H1 (cell line): Measurements from ENCODE around the gene ATF7IP. TPM values are rescaled to one million over a fixed set of nuclear protein-coding genes. Genes with fewer than 3 reads are reported as not detected.

ENCODE experiments used
- CTCF ChIA-PET: fragments of 300-600 bp; sonication (Branson Sonifier 250); formaldehyde crosslinking; loops from one replicate; lab custom pipeline; 2021; ENCODE audit not compliant: partially characterized antibody; lab: Charles Lee
- POLR2A ChIA-PET: fragments of 300-600 bp; sonication (Branson Sonifier 250); formaldehyde crosslinking; loops from one replicate; lab custom pipeline; 2021; ENCODE audit warnings: inconsistent platforms; ENCODE audit not compliant: partially characterized antibody; lab: Charles Lee
- DNase-seq, 2 experiments: peaks; one replicate each; pipeline versions ENCODE4 v3.0.0 to v3.0.0-alpha.2; 2010 to 2022; ENCODE audit warnings: low spot score in 2 of 2, low read depth in 1 of 2, mixed read lengths in 1 of 2
- FAIRE-seq: peaks from 2 replicates; lab custom pipeline; 2011; peaks lifted over from hg19 to GRCh38; lab: Jason Lieb, UNC
- H2AFZ ChIP-seq: 2 replicates; pipeline ENCODE4 v1.8.1; 2012; ENCODE audit warnings: low read length, inconsistent platforms
- H2AK5ac ChIP-seq: 2 replicates; pipeline ENCODE4 v1.6.1; 2013; ENCODE audit warnings: low read depth, low read length
- H2BK120ac ChIP-seq: replicated peaks from 2 replicates; pipeline ENCODE3; 2013; ENCODE audit warnings: low read depth, low read length, inconsistent platforms
- H2BK12ac ChIP-seq: 2 replicates; pipeline ENCODE4 v1.6.1; 2013; ENCODE audit warnings: low read depth, low read length
- H2BK15ac ChIP-seq: 2 replicates; pipeline ENCODE4 v1.6.1; 2013; ENCODE audit warnings: low read length
- H2BK20ac ChIP-seq: 2 replicates; pipeline ENCODE4 v1.6.1; 2013; ENCODE audit warnings: low read length
- H2BK5ac ChIP-seq: 2 replicates; pipeline ENCODE4 v1.6.1; 2013; ENCODE audit warnings: low read depth, low read length
- H3K14ac ChIP-seq: 2 replicates; pipeline ENCODE4 v1.6.1; 2013; ENCODE audit warnings: inconsistent platforms; ENCODE audit not compliant: insufficient read length
- H3K18ac ChIP-seq: 2 replicates; pipeline ENCODE4 v1.6.1; 2013; ENCODE audit warnings: low read length; ENCODE audit errors: extremely low read depth
- H3K23ac ChIP-seq: 2 replicates; pipeline ENCODE4 v1.6.1; 2013; ENCODE audit warnings: inconsistent platforms; ENCODE audit not compliant: insufficient read length
- H3K23me2 ChIP-seq: 2 replicates; pipeline ENCODE4 v1.6.1; 2013; ENCODE audit warnings: low read depth, low read length
- H3K27ac ChIP-seq: 2 replicates; pipeline ENCODE4 v1.6.1; 2011; ENCODE audit warnings: low read depth, low read length, inconsistent platforms
- H3K27me3 ChIP-seq, 4 experiments: replicated peaks in 1 of 4; 1 replicate in 1 of 4; 2 replicates in 3 of 4; pipeline versions ENCODE4 v1.6.1 to v1.8.1; 2011 to 2013; ENCODE audit warnings: low read length in 3 of 4, mild to moderate bottlenecking in 3 of 4, inconsistent platforms in 2 of 4, mixed read lengths in 2 of 4, moderate library complexity in 1 of 4; ENCODE audit not compliant: control insufficient read depth in 3 of 4, insufficient read depth in 3 of 4; ENCODE audit errors: extremely low read depth in 1 of 4
- H3K36me3 ChIP-seq, 4 experiments: 2 replicates each; pipeline versions ENCODE4 v1.6.1 to v1.8.1; 2011 to 2013; ENCODE audit warnings: mild to moderate bottlenecking in 4 of 4, low read length in 3 of 4, moderate library complexity in 2 of 4, control low read depth in 1 of 4, inconsistent platforms in 1 of 4; ENCODE audit not compliant: insufficient read depth in 4 of 4, control insufficient read depth in 2 of 4
- H3K4ac ChIP-seq: replicated peaks from 2 replicates; pipeline ENCODE3; 2013; ENCODE audit warnings: low read length, low read depth, mixed read lengths, inconsistent platforms; ENCODE audit not compliant: insufficient read length
- H3K4me1 ChIP-seq, 4 experiments: replicated peaks in 1 of 4; 1 replicate in 1 of 4; 2 replicates in 3 of 4; pipeline versions ENCODE4 v1.6.1 to v1.8.1; 2011 to 2013; ENCODE audit warnings: low read length in 3 of 4, inconsistent platforms in 2 of 4, mixed read lengths in 1 of 4; ENCODE audit not compliant: insufficient read depth in 4 of 4, control insufficient read depth in 3 of 4
- H3K4me2 ChIP-seq, 2 experiments: 2 replicates each; pipeline versions ENCODE4 v1.6.1 to v1.8.1; 2011 to 2013; ENCODE audit warnings: low read depth in 2 of 2, low read length in 2 of 2, control low read depth in 1 of 2, inconsistent platforms in 1 of 2, mild to moderate bottlenecking in 1 of 2; ENCODE audit not compliant: insufficient read depth in 1 of 2
- H3K4me3 ChIP-seq, 4 experiments: fragments of 200-600, 300-600 bp in 1 of 4; sonication (generic), shearing (Covaris generic), sonication (Bioruptor Twin) in 1 of 4; 2 replicates each; pipeline versions ENCODE4 v1.5.1 to v1.8.1; 2011 to 2016; ENCODE audit warnings: low read length in 4 of 4, low read depth in 3 of 4, control low read depth in 2 of 4, inconsistent platforms in 2 of 4, mild to moderate bottlenecking in 2 of 4, mixed read lengths in 1 of 4, moderate library complexity in 1 of 4; ENCODE audit not compliant: insufficient read depth in 2 of 4; ENCODE audit errors: extremely low read depth in 1 of 4
- H3K56ac ChIP-seq: replicated peaks from 2 replicates; pipeline ENCODE3; 2013; ENCODE audit warnings: low read depth, mild to moderate bottlenecking, mixed read lengths, low read length, inconsistent platforms; ENCODE audit not compliant: insufficient read length
- H3K79me1 ChIP-seq: 2 replicates; pipeline ENCODE4 v1.6.1; 2013; ENCODE audit warnings: low read depth, low read length, control low read depth
- H3K79me2 ChIP-seq, 2 experiments: 2 replicates each; pipeline versions ENCODE4 v1.6.1 to v1.8.1; 2012 to 2013; ENCODE audit warnings: low read length in 2 of 2, mild to moderate bottlenecking in 2 of 2, inconsistent platforms in 1 of 2; ENCODE audit not compliant: insufficient read depth in 2 of 2, control insufficient read depth in 1 of 2
- H3K9ac ChIP-seq, 4 experiments: replicated peaks in 1 of 4; 1 replicate in 1 of 4; 2 replicates in 3 of 4; pipeline versions ENCODE4 v1.6.1 to v1.8.1; 2011 to 2013; ENCODE audit warnings: low read depth in 3 of 4, low read length in 3 of 4, control low read depth in 2 of 4, mild to moderate bottlenecking in 2 of 4, moderate library complexity in 2 of 4, inconsistent platforms in 1 of 4; ENCODE audit errors: extremely low read depth in 1 of 4
- H3K9me3 ChIP-seq, 2 experiments: 2 replicates each; pipeline versions ENCODE4 v1.6.1 to v1.8.1; 2012 to 2013; ENCODE audit warnings: mild to moderate bottlenecking in 2 of 2, moderate library complexity in 2 of 2, control low read depth in 1 of 2, inconsistent platforms in 1 of 2, low read depth in 1 of 2, low read length in 1 of 2, mixed read lengths in 1 of 2; ENCODE audit not compliant: insufficient read depth in 2 of 2
- H4K20me1 ChIP-seq, 2 experiments: replicated peaks in 1 of 2; 2 replicates each; pipeline versions ENCODE3 to v1.8.1; 2011 to 2013; ENCODE audit warnings: inconsistent platforms in 2 of 2, low read length in 2 of 2, mild to moderate bottlenecking in 1 of 2; ENCODE audit not compliant: insufficient read depth in 2 of 2, control insufficient read depth in 1 of 2
- H4K5ac ChIP-seq: 2 replicates; pipeline ENCODE4 v1.6.1; 2013; ENCODE audit warnings: low read length, low read depth, mixed read lengths, inconsistent platforms; ENCODE audit not compliant: insufficient read length
- H4K8ac ChIP-seq: 2 replicates; pipeline ENCODE4 v1.8.0; 2013; ENCODE audit warnings: mild to moderate bottlenecking, moderate library complexity, low read length, inconsistent platforms; ENCODE audit not compliant: insufficient read depth; ENCODE audit errors: extremely low read depth
- H4K91ac ChIP-seq: replicated peaks from 2 replicates; pipeline ENCODE3; 2013; ENCODE audit warnings: low read length, mixed read lengths, inconsistent platforms; ENCODE audit not compliant: insufficient read length
- RNF2 ChIP-seq: fragments of 200-900, 300-1000 bp; sonication (generic); IDR thresholded peaks from 2 replicates; pipeline ENCODE4 v1.7.1; 2016; ENCODE audit warnings: borderline replicate concordance, low read depth, mild to moderate bottlenecking, antibody characterized with exemption, low read length; ENCODE audit not compliant: poor library complexity, severe bottlenecking; ENCODE audit errors: missing control alignments
- SUZ12 ChIP-seq: fragments of 200-600 bp; sonication (generic); IDR thresholded peaks from 2 replicates; pipeline ENCODE4 v1.6.1; 2012; ENCODE audit warnings: mild to moderate bottlenecking, inconsistent platforms, low read length, moderate library complexity, mixed read lengths
- polyA plus RNA-seq, 7 experiments: library from polyadenylated mRNA; depleted of rRNA in 3 of 7; stranded (reverse) in 5 of 7; unstranded in 2 of 7; fragments of >200 nt in 5 of 7; fragments of 200-250 nt in 2 of 7; gene quantifications; 1 replicate in 5 of 7; 2 replicates in 1 of 7; 4 replicates in 1 of 7; pipeline versions ENCODE4 v1.2.1 to v1.2.3, GENCODE V29; 2011 to 2013; ENCODE audit warnings: missing spikeins in 2 of 7, mixed read lengths in 2 of 7
- total RNA-seq: library from RNA; stranded (reverse); fragmentation: NEBNext Ultra II Directional; extraction: Animal tissue kit (Norgen Biotek cat#: 25700); gene quantifications from 2 replicates; pipeline ENCODE4 v1.2.1, GENCODE V29; 2021

Gene ATF7IP
- total and polyA plus RNA-seq, 2 of the 8 experiments (the other 6 are each of a cell fraction or from before 2014, with no cell fraction given), result 34.2 to 148 TPM

- Histone ChIP-seq H3K27me3 (peaks cover 0 to 1% (median 0%) of the 10 kb centered on the region in 4 experiments; a peak in 1 of 7 replicates), H2BK5ac (no peak overlapping the region), H3K18ac (no peak overlapping the region), H2BK20ac (no peak overlapping the region), H2BK120ac (no peak overlapping the region), H3K9me3 (no peaks in the 10 kb centered on the region), H3K4me1 (no peaks in the 10 kb centered on the region), H3K23ac (no peak overlapping the region), H3K14ac (no peak overlapping the region), H3K79me2 (peaks cover 0 to 35% of the 10 kb centered on the region in 2 experiments; a peak in 2 of 4 replicates), H2AK5ac (no peak overlapping the region), H3K4me3 (no peak overlapping the region), H3K4me2 (no peak overlapping the region), H3K9ac (no peak overlapping the region), H3K79me1 (no peaks in the 10 kb centered on the region), H4K5ac (no peak overlapping the region), H2BK15ac (no peak overlapping the region), H2BK12ac (no peak overlapping the region), H3K36me3 (peaks cover 0 to 76% (median 21%) of the 10 kb centered on the region in 4 experiments), H3K4ac (no peak overlapping the region), H4K20me1 (peaks cover 0 to 3% of the 10 kb centered on the region in 2 experiments), H3K23me2 (no peaks in the 10 kb centered on the region), H4K8ac (no peak overlapping the region), H2AFZ (no peak overlapping the region), H3K27ac (no peak overlapping the region), H4K91ac (no peak overlapping the region), H3K56ac (no peak overlapping the region)
- ChIA-PET POLR2A (no interaction called here), CTCF (interaction anchor here (1.2 kb wide), 1 partner anchor 11 kb away, joined by 6 read pairs; no protein-coding TSS in a partner anchor)
- DNase-seq (no peak), FAIRE-seq (no peak)
- TF ChIP-seq SUZ12 (no peak), RNF2 (no peak)
Measured at GRCh38 chr12:14443531-14443930, 78.0 kb downstream of the ATF7IP start.
